Heart left ventricle (tissue), 16 donors: ENCODE measurements around the gene ETV4. TPM values are rescaled to one million over a fixed set of nuclear protein-coding genes. Genes with fewer than 3 reads are reported as not detected.

ENCODE experiments used
- ATAC-seq, 4 donors: fragments of 200-7000 bp; cut with Tn5 transposase; one replicate each; pipeline ENCODE4 v1.9.1; 2020 to 2022; ENCODE audit warnings: moderate library complexity in 4 of 4, mild to moderate bottlenecking in 3 of 4, moderate number of reproducible peaks in 1 of 4
- DNase-seq, 5 donors: peaks; one replicate each; pipeline ENCODE4 v3.0.0-alpha.2; 2020
- H3K27ac ChIP-seq, 12 donors: fragments of 200-600 bp; sonication (generic) in 4 of 12; one replicate each; pipeline versions ENCODE4 v1.5.0 to v1.8.0; 2016 to 2022; ENCODE audit warnings: mild to moderate bottlenecking in 2 of 12
- H3K27me3 ChIP-seq, 9 donors: fragments of 200-600 bp; sonication (generic) in 2 of 9; one replicate each; pipeline versions ENCODE4 v1.5.1 to v1.8.0; 2016 to 2022; ENCODE audit warnings: mild to moderate bottlenecking in 3 of 9
- H3K36me3 ChIP-seq, 9 donors: fragments of 200-600 bp; sonication (generic) in 2 of 9; one replicate each; pipeline versions ENCODE4 v1.5.0 to v1.8.0; 2018 to 2022; ENCODE audit warnings: mild to moderate bottlenecking in 2 of 9
- H3K4me1 ChIP-seq, 12 donors: fragments of 200-600 bp; sonication (generic) in 4 of 12; one replicate each; pipeline versions ENCODE4 v1.5.0 to v1.8.0; 2016 to 2022; ENCODE audit warnings: mild to moderate bottlenecking in 3 of 12
- H3K4me3 ChIP-seq, 12 donors: fragments of 200-600 bp; sonication (generic) in 4 of 12; one replicate each; pipeline versions ENCODE4 v1.5.0 to v1.8.0; 2017 to 2022; ENCODE audit warnings: mild to moderate bottlenecking in 9 of 12, moderate library complexity in 4 of 12
- H3K9me3 ChIP-seq, 12 donors: fragments of 200-600 bp; sonication (generic) in 4 of 12; one replicate each; pipeline versions ENCODE4 v1.5.0 to v1.8.0; 2016 to 2022; ENCODE audit warnings: mild to moderate bottlenecking in 1 of 12
- CTCF ChIP-seq, 12 donors: fragments of 200-600 bp; sonication (generic) in 4 of 12; IDR thresholded peaks; one replicate each; pipeline versions ENCODE4 v1.5.0 to v1.8.0; 2018 to 2022; ENCODE audit warnings: antibody characterized with exemption in 12 of 12, mild to moderate bottlenecking in 5 of 12
- POLR2A ChIP-seq, 2 donors: fragments of 450-650 bp; IDR thresholded peaks; one replicate each; pipeline ENCODE4 v1.6.1; 2017; ENCODE audit warnings: antibody characterized with exemption in 2 of 2, mild to moderate bottlenecking in 2 of 2, moderate library complexity in 2 of 2
- WGBS, 4 donors: extraction: QIAGEN DNeasy Blood & Tissue Kit in 2 of 4; methylation state at CpG; one replicate each; pipeline versions ENCODE4 v1.1.5 to v1.1.7; 2013 to 2018; 5-methylcytosine and 5-hydroxymethylcytosine counted together
- intact Hi-C, 10 donors: fragments of 100-400 bp; cut with DNase I; formaldehyde crosslinking; loops; one replicate each; pipeline versions ENCODE4 v1.11.1 to v1.14.2; 2022
- polyA plus RNA-seq, 2 donors: library from polyadenylated mRNA; stranded (reverse); fragments of 200-250 nt; gene quantifications; one replicate each; pipeline ENCODE4 v1.2.3, GENCODE V29; 2013
- total RNA-seq, 9 donors: library from RNA; depleted of rRNA in 2 of 9; stranded (reverse); fragments of >200 nt in 2 of 9; fragmentation: NEBNext Ultra II Directional in 3 of 9; extraction: Animal tissue kit (Norgen Biotek cat#: 25700) in 3 of 9; gene quantifications; one replicate each; pipeline versions ENCODE4 v1.1.0 to v1.2.4, GENCODE V29; 2016 to 2023
- donor health status: ischemic (EF 13 %, LVEDD 7.1; RV severe dilation, severe dysfunction).
- donor health status: healthy with polysubstance abuse.
- donor health status: DM: no; HTN: yes; CAD: no.
- donor health status: DM: no; HTN: no; CAD: no.
- donor health status: ischemic (EF 25% LVEDD 6.9; RV normal size, moderate dysfunction).
- donor health status: ischemic (EF 25% LVEDD 5.7; RV mildly dilated, moderate dysfunction).
- donor health status: healthy.
- donor health status: DM: yes; HTN: yes; CAD: no.
- donor health status: ischemic (EF 35%, LVEDD 5.7; RV mildly dilated, moderate dysfunction).
- donor health status: nonischemic (EF 11% LVEDD 7.7; RV severe dilation, severe dysfunction).
- donor health status: DM: yes; HTN: yes; CAD: no.
- donor health status: PGD.
- donor health status: ischemic (EF 29% LVEDD 5.4; RV normal size, mild dysfunction).
- donor health status: nonischemic (EF 23%, LVEDD 6.1; RV moderate dilation, normal function).

Gene ETV4
- total and polyA plus RNA-seq, 11 donors = 0.30 to 1.7 (median 0.74) TPM

- intact Hi-C loops = no loop called here
- Histone ChIP-seq H3K27me3 (peaks cover 0 to 33% (median 0%) of the 10 kb centered on the region in 9 donors), H3K27ac (no peak overlapping the region), H3K36me3 (no peaks in the 10 kb centered on the region), H3K9me3 (no peaks in the 10 kb centered on the region), H3K4me1 (peaks cover 4 to 36% (median 14%) of the 10 kb centered on the region in 12 donors), H3K4me3 (no peak overlapping the region)
- no peak for ATAC-seq
- 88 to 94% (median 89%) methylated on average over 5 of the region's 5 CpGs for whole genome bisulfite sequencing, 4 donors
- no peak for DNase-seq
- TF ChIP-seq POLR2A (IDR thresholded peaks at IDR 0.05) (no peak), CTCF (IDR thresholded peaks at IDR 0.05) (no peak)
Observed at GRCh38 chr17:43549496-43549895, 3.4 kb upstream of the ETV4 start.

DNA sequence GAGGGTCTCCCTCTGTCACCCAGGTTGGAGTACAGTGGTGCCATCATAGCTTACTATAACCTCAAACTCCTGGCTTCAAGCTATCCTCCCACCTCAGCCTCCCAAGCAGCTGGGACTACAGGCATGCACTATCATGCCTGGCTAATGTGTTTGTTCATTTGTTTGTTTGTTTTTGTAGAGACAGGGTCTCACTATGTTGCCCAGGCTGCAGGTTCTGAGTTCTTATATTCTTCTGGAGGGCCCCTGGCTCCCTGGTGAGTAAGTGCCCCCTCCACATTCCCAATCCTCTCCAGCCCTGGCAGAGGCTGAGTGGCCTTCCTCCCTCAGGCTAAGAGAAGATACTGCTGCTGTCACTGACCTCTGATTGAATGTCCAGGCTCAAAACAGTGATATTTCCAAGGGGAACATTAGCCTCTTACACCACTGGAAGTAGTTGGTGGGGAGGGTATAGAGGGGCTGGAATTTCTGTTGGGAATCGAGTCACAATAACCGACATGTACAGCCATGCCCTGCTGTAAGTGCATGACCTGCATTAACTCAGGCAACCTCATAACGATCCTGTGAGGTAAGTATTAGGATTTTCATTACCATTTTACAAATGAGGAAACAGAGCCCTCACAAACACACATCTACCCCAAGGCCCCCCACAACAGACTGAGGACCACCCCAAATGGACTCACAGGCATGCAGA lies 2.7 kb upstream of the ETV4 start:
- 74 to 92% (median 85%) methylated on average over 3 of the region's 3 CpGs for WGBS, 4 donors
- no peaks in the 10 kb centered on the region for H3K36me3 ChIP-seq
- ATAC-seq (no peak), DNase-seq (no peak)
- H3K27me3 ChIP-seq = peaks cover 0 to 32% (median 0%) of the 10 kb centered on the region in 9 donors
- no peak overlapping the region for H3K27ac ChIP-seq
- H3K4me3 ChIP-seq = no peak overlapping the region
- peaks cover 4 to 36% (median 14%) of the 10 kb centered on the region in 12 donors for H3K4me1 ChIP-seq
- H3K9me3 ChIP-seq = no peaks in the 10 kb centered on the region
- intact Hi-C loops = no loop called here
- no peak for TF ChIP-seq CTCF (IDR thresholded peaks at IDR 0.05)
- TF ChIP-seq POLR2A (IDR thresholded peaks at IDR 0.05) = no peak

- no peaks in the 10 kb centered on the region for H3K36me3 ChIP-seq
- H3K27ac ChIP-seq = no peak overlapping the region
- intact Hi-C loops = no loop called here
- no peak for TF ChIP-seq CTCF (IDR thresholded peaks at IDR 0.05)
- TF ChIP-seq POLR2A (IDR thresholded peaks at IDR 0.05) = no peak
- no peak for DNase-seq
- ATAC-seq = no peak
- H3K27me3 ChIP-seq = peaks cover 0 to 32% (median 0%) of the 10 kb centered on the region in 9 donors
- no peaks in the 10 kb centered on the region for H3K9me3 ChIP-seq
- peaks cover 4 to 35% (median 14%) of the 10 kb centered on the region in 12 donors for H3K4me1 ChIP-seq
- no peak overlapping the region for H3K4me3 ChIP-seq
Observed at GRCh38 chr17:43547659-43548256, 1.6 kb upstream of the ETV4 start.

- Histone ChIP-seq H3K27me3 (peaks cover 0 to 32% (median 0%) of the 10 kb centered on the region in 9 donors), H3K36me3 (no peaks in the 10 kb centered on the region), H3K27ac (no peak overlapping the region), H3K9me3 (no peaks in the 10 kb centered on the region), H3K4me1 (peaks cover 4 to 30% (median 12%) of the 10 kb centered on the region in 12 donors), H3K4me3 (peak overlapping the region in 1 of 12 donors; percentile 69)
- no peak for ATAC-seq
- 63 to 77% (median 65%) methylated on average over 2 of the region's 2 CpGs for WGBS, 4 donors
- intact Hi-C loops = no loop called here
- DNase-seq = no peak
- TF ChIP-seq POLR2A (IDR thresholded peaks at IDR 0.05) = no peak
- no peak for TF ChIP-seq CTCF (IDR thresholded peaks at IDR 0.05)
Observed at GRCh38 chr17:43547189-43547550, 1.0 kb upstream of the ETV4 start.
